Measurements from ENCODE around the gene ABI3BP.

ABI3BP gene

GRCh38 chr3:100879195-100879810 is 113.9 kb downstream of the ABI3BP start:
- no peak for DNase-seq

- no peak for DNase-seq
These were observed 115.9 kb downstream of the ABI3BP start for GRCh38 chr3:100877286-100877685.

- DNase-seq = no peak
These were observed 118.0 kb downstream of the ABI3BP start for GRCh38 chr3:100875239-100875638.

GRCh38 chr3:100873611-100874010 is 119.6 kb downstream of the ABI3BP start:
- no peak for DNase-seq

- no peak for DNase-seq
These were observed 121.9 kb downstream of the ABI3BP start for GRCh38 chr3:100871306-100871705.

- no peak for DNase-seq
These were observed 123.4 kb downstream of the ABI3BP start for GRCh38 chr3:100869787-100870186.

- DNase-seq = no peak
These were observed 124.3 kb downstream of the ABI3BP start for GRCh38 chr3:100868894-100869293.

GRCh38 chr3:100868096-100868495 is 125.1 kb downstream of the ABI3BP start:
- no peak for DNase-seq

- no peak for DNase-seq
These were observed 127.8 kb downstream of the ABI3BP start for GRCh38 chr3:100865442-100865841.

GRCh38 chr3:100864471-100865250 is 128.6 kb downstream of the ABI3BP start:
- DNase-seq = no peak

- DNase-seq = no peak
These were observed 135.4 kb downstream of the ABI3BP start for GRCh38 chr3:100857863-100858262.

- no peak for DNase-seq
These were observed 136.4 kb downstream of the ABI3BP start for GRCh38 chr3:100856821-100857220.

GRCh38 chr3:100852840-100853239 is 140.4 kb downstream of the ABI3BP start:
- DNase-seq = no peak

- DNase-seq = no peak
These were observed 142.5 kb downstream of the ABI3BP start for GRCh38 chr3:100850701-100851100.

GRCh38 chr3:100850156-100850555 is 143.1 kb downstream of the ABI3BP start:
- DNase-seq = no peak

GRCh38 chr3:100844063-100844936 is 148.9 kb downstream of the ABI3BP start:
- DNase-seq = no peak

- no peak for DNase-seq
These were observed 155.1 kb downstream of the ABI3BP start for GRCh38 chr3:100838157-100838556.

- no peak for DNase-seq
These were observed 156.6 kb downstream of the ABI3BP start for GRCh38 chr3:100836661-100837060.

GRCh38 chr3:100834332-100834731 is 158.9 kb downstream of the ABI3BP start:
- DNase-seq = no peak

GRCh38 chr3:100833483-100833882 is 159.7 kb downstream of the ABI3BP start:
- no peak for DNase-seq

- DNase-seq = no peak
These were observed 161.6 kb downstream of the ABI3BP start for GRCh38 chr3:100831629-100832028.

GRCh38 chr3:100830931-100831330 is 162.3 kb downstream of the ABI3BP start:
- DNase-seq = no peak

GRCh38 chr3:100825574-100825973 is 167.6 kb downstream of the ABI3BP start:
- DNase-seq = no peak

GRCh38 chr3:100815583-100815982 is 177.6 kb downstream of the ABI3BP start:
- no peak for DNase-seq
